Stimulated activated CD8-positive, alpha-beta memory T cell treated with anti-CD3 and anti-CD28 coated beads, Interleukin-12 subunit alpha, Interleukin-12 subunit beta, amount 100 ng/mL, for 24 hours (primary cell): Measurements from ENCODE around the gene NPPA.
"Not testable (repeated sequence)": the region's sequence is repeated elsewhere in the genome, so short reads cannot be mapped to it uniquely, and the experiment has no call there.

Experiments used
- DNase-seq: peaks from one replicate; pipeline ENCODE4 v3.0.0-alpha.2; 2020; ENCODE audit errors: extremely low read depth

The NPPA gene

GRCh38 chr1:11807133-11807532, 40.5 kb downstream of the NPPA start:
- DNase-seq: no peak

- no peak for DNase-seq
Observed at GRCh38 chr1:11806307-11806936, 41.2 kb downstream of the NPPA start.

GRCh38 chr1:11805422-11806306, 41.9 kb downstream of the NPPA start, which contains the start of the genes CLCN6 and MTHFR:
Gene CLCN6 (plus strand): TSS chr1:11806191. CDS start chr1:11806263, 72 bp downstream.
Gene MTHFR (minus strand): TSS chr1:11805964. CDS start chr1:11803116, 2,848 bp downstream.
- DNase-seq: peak; percentile 97

- no peak for DNase-seq
Observed at GRCh38 chr1:11804666-11805421, 42.7 kb downstream of the NPPA start.

GRCh38 chr1:11803924-11804665, 43.5 kb downstream of the NPPA start:
- not testable (repeated sequence) for DNase-seq

GRCh38 chr1:11802973-11803885, 44.4 kb downstream of the NPPA start:
- peak; percentile 43 for DNase-seq

GRCh38 chr1:11802616-11802972, 45.0 kb downstream of the NPPA start:
- no peak for DNase-seq

- DNase-seq: no peak
Observed at GRCh38 chr1:11800756-11801433, 46.7 kb downstream of the NPPA start.

GRCh38 chr1:11800391-11800755, 47.2 kb downstream of the NPPA start:
- no peak for DNase-seq

- DNase-seq: no peak
Observed at GRCh38 chr1:11799896-11800295, 47.7 kb downstream of the NPPA start.

GRCh38 chr1:11799099-11799498, 48.5 kb downstream of the NPPA start:
- no peak for DNase-seq

GRCh38 chr1:11797525-11798216, 49.9 kb downstream of the NPPA start:
- no peak for DNase-seq

- DNase-seq: no peak
Observed at GRCh38 chr1:11796036-11796828, 51.4 kb downstream of the NPPA start.
